T-cell (primary cell): ENCODE data around the gene AEBP2. TPM values are rescaled to one million over a fixed set of nuclear protein-coding genes. Genes with fewer than 3 reads are reported as not detected.
"Not testable (repeated sequence)": the region's sequence is repeated elsewhere in the genome, so short reads cannot be mapped to it uniquely, and the experiment has no call there.

Source experiments
- ATAC-seq, 4 experiments: fragments of 200-7000 bp in 3 of 4; fragments of 150-1000 bp in 1 of 4; cut with Tn5 transposase; replicated peaks in 1 of 4; 1 replicate in 3 of 4; 2 replicates in 1 of 4; pipeline ENCODE4 v1.10.0; 2021; ENCODE audit warnings: moderate library complexity in 3 of 4, mild to moderate bottlenecking in 2 of 4, moderate number of reproducible peaks in 1 of 4
- CTCF ChIA-PET, 2 donors: fragments of 300-600 bp; sonication (Branson Sonifier 250); formaldehyde crosslinking; loops; one replicate each; lab custom pipeline; 2022; ENCODE audit warnings: antibody characterized with exemption in 2 of 2; lab: Charles Lee
- POLR2A ChIA-PET, 2 donors: fragments of 300-600 bp; sonication (Branson Sonifier 250); formaldehyde crosslinking; loops; one replicate each; lab custom pipeline; 2022; ENCODE audit warnings: antibody characterized with exemption in 2 of 2; lab: Charles Lee
- DNase-seq, 35 experiments: peaks; one replicate each; pipeline versions ENCODE4 v3.0.0 to v3.0.0-alpha.2; 2013 to 2023
- H3K27ac ChIP-seq: one replicate; pipeline ENCODE4 v1.5.1; 2013; ENCODE audit warnings: low read length
- H3K27me3 ChIP-seq, 2 experiments: replicated peaks in 1 of 2; 1 replicate in 1 of 2; 2 replicates in 1 of 2; pipeline versions ENCODE4 v1.6.1 to v1.7.0; 2013; ENCODE audit warnings: low read length in 1 of 2, mixed read lengths in 1 of 2; ENCODE audit not compliant: control insufficient read depth in 2 of 2, insufficient read depth in 2 of 2; ENCODE audit errors: extremely low read depth in 1 of 2
- H3K36me3 ChIP-seq, 2 donors: 1 replicate in 1 of 2; 2 replicates in 1 of 2; pipeline versions ENCODE4 v1.6.1 to v1.7.0; 2013; ENCODE audit warnings: low read length in 1 of 2; ENCODE audit not compliant: control insufficient read depth in 2 of 2, insufficient read depth in 1 of 2; ENCODE audit errors: extremely low read depth in 1 of 2
- H3K4me1 ChIP-seq, 2 experiments: 1 replicate in 1 of 2; 2 replicates in 1 of 2; pipeline versions ENCODE4 v1.6.1 to v1.7.0; 2013; ENCODE audit warnings: low read length in 2 of 2, mixed read lengths in 1 of 2; ENCODE audit not compliant: insufficient read depth in 2 of 2, control insufficient read depth in 1 of 2; ENCODE audit errors: extremely low read depth in 1 of 2
- H3K4me3 ChIP-seq, 2 donors: 1 replicate in 1 of 2; 2 replicates in 1 of 2; pipeline versions ENCODE4 v1.5.1 to v1.7.0; 2013; ENCODE audit warnings: mild to moderate bottlenecking in 2 of 2, low read length in 1 of 2, moderate library complexity in 1 of 2; ENCODE audit not compliant: control insufficient read depth in 1 of 2; ENCODE audit errors: extremely low read depth in 1 of 2
- H3K9me3 ChIP-seq: 2 replicates; pipeline ENCODE4 v1.7.0; 2013
- H3K27ac Mint-ChIP-seq, 2 donors: one replicate each; pipeline ENCODE4 v1.8.0; 2020 to 2021; ENCODE audit warnings: mild to moderate bottlenecking in 2 of 2, mixed read lengths in 2 of 2
- H3K27me3 Mint-ChIP-seq, 2 donors: one replicate each; pipeline ENCODE4 v1.8.0; 2021 to 2022; ENCODE audit warnings: mixed read lengths in 2 of 2
- H3K36me3 Mint-ChIP-seq: one replicate; pipeline ENCODE4 v1.8.0; 2021; ENCODE audit warnings: mixed read lengths
- H3K4me1 Mint-ChIP-seq, 3 donors: one replicate each; pipeline ENCODE4 v1.8.0; 2020 to 2022; ENCODE audit warnings: mixed read lengths in 3 of 3, mild to moderate bottlenecking in 1 of 3
- H3K4me3 Mint-ChIP-seq, 3 donors: one replicate each; pipeline ENCODE4 v1.8.0; 2020 to 2022; ENCODE audit warnings: mild to moderate bottlenecking in 3 of 3, mixed read lengths in 3 of 3, moderate library complexity in 3 of 3
- H3K9me3 Mint-ChIP-seq, 3 donors: one replicate each; pipeline ENCODE4 v1.8.0; 2020 to 2022; ENCODE audit warnings: mixed read lengths in 3 of 3
- WGBS: methylation state at CpG from one replicate; pipeline ENCODE4 v1.1.5; 2013; ENCODE audit warnings: missing lambda C conversion rate; ENCODE audit not compliant: insufficient coverage; 5-methylcytosine and 5-hydroxymethylcytosine counted together
- total RNA-seq, 35 experiments: library from RNA in 6 of 35; stranded (reverse) in 6 of 35; fragments of 120-200 nt in 1 of 35; gene quantifications; one replicate each; pipeline versions ENCODE4 v1.2.1 to v1.2.4 and lab custom pipeline; 2013 to 2026

The AEBP2 gene
- total RNA-seq, 5 donors from 2014 or later (not counting 1 experiment from before 2014, with no cell fraction given): 43.4 to 71.5 (median 50.0) TPM

DNA sequence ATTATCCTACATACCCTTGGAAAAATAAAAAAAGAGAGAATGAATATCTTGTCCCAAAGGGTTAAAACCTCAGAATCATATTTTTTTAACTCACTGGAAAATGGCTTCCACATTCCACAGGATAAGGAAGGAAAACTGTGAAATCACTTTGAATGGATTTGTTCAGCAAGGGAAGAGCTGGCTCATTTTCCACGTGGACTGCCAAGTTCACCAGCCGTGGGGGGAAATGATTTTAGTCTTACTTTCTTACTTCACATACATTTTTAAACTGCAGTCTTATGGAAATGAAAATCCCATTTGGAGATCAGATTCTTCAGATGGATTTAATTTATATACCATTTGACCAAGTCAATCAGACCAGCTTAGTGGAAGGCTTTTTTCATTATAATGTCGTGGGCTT is 29.9 kb upstream of the AEBP2 start:
- no peak overlapping the region for H3K27ac Mint-ChIP-seq
- Histone ChIP-seq H3K9me3 (no peaks in the 10 kb centered on the region), H3K27ac (no peak overlapping the region), H3K36me3 (no peaks in the 10 kb centered on the region), H3K27me3 (no peaks in the 10 kb centered on the region), H3K4me3 (no peak overlapping the region), H3K4me1 (peaks cover 0 to 16% of the 10 kb centered on the region in 2 experiments)
- POLR2A ChIA-PET: no interaction called here
- DNase-seq (no peak), ATAC-seq (no peak)
- H3K27me3 Mint-ChIP-seq: no peaks in the 10 kb centered on the region
- H3K4me3 Mint-ChIP-seq: no peak overlapping the region
- CTCF ChIA-PET: no interaction called here
- H3K9me3 Mint-ChIP-seq: peaks cover 0 to 3% (median under 1%) of the 10 kb centered on the region in 3 donors
- H3K4me1 Mint-ChIP-seq: peaks cover 3 to 6% (median 4%) of the 10 kb centered on the region in 3 donors
- WGBS: no CpG with 5 or more reads among the region's 3 CpGs
- no peaks in the 10 kb centered on the region for H3K36me3 Mint-ChIP-seq

DNA sequence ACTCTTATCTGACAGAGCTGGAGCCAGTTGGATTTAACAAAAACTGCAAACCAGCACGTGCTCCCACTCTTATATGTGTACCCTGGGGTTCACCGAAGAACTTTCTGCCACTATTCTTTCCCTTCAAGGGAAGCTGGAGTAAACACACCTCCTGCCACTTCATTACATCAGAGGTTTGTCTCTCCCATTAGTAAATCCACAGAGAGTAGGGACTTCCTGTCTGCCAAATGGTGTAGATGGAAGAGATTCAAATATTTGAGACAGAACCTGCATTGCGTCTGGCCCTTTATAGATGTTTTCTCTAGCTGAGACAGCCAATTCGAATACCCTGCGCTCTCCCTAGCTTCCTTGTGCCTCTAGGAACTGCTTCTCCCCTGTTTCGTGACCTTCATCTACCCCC is 29.1 kb upstream of the AEBP2 start:
- Histone ChIP-seq H3K4me3 (no peak overlapping the region), H3K36me3 (no peaks in the 10 kb centered on the region), H3K27me3 (no peaks in the 10 kb centered on the region), H3K9me3 (no peaks in the 10 kb centered on the region), H3K27ac (no peak overlapping the region), H3K4me1 (peaks cover 0 to 8% of the 10 kb centered on the region in 2 experiments)
- H3K4me3 Mint-ChIP-seq: no peak overlapping the region
- ATAC-seq: no peak
- H3K4me1 Mint-ChIP-seq: peaks cover 0 to 3% (median 0%) of the 10 kb centered on the region in 3 donors
- no peaks in the 10 kb centered on the region for H3K27me3 Mint-ChIP-seq
- no peak for DNase-seq
- no peak overlapping the region for H3K27ac Mint-ChIP-seq
- no peaks in the 10 kb centered on the region for H3K9me3 Mint-ChIP-seq
- ChIA-PET POLR2A (no interaction called here), CTCF (no interaction called here)
- H3K36me3 Mint-ChIP-seq: no peaks in the 10 kb centered on the region
- WGBS: 60% methylated on average over 1 of the region's 6 CpGs

DNA sequence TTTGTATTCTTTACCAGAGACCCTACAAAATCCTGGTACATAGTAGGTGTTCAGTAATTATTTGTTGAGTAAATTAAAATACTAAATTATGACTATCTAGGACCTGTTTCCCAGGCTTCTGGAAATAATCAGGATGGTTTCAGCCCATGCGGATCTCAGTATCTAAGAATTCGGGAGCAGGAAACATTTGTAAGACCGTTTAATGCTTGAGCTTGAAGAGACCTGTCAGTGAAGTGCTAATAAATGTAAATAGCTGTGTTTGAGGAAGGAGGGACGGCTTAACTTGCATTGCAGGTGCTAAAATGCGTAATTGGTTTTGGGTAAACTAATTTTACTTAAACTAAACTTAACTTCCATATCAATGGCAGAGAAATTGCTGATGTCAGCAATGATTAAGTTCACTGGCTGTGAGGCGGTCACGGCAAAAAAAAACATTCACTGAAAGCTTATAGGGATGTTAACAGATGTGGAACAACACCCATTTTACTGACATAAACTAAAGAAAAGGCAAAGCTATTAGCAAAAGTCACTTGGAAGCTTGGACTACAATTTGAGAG is 28.6 kb upstream of the AEBP2 start:
- POLR2A ChIA-PET: no interaction called here
- Histone ChIP-seq H3K4me1 (peaks cover 0 to 4% of the 10 kb centered on the region in 2 experiments), H3K4me3 (no peak overlapping the region), H3K27ac (no peak overlapping the region), H3K36me3 (no peaks in the 10 kb centered on the region), H3K27me3 (no peaks in the 10 kb centered on the region), H3K9me3 (no peaks in the 10 kb centered on the region)
- ATAC-seq (no peak), DNase-seq (no peak)
- no peak overlapping the region for H3K4me3 Mint-ChIP-seq
- no peak overlapping the region for H3K27ac Mint-ChIP-seq
- no peaks in the 10 kb centered on the region for H3K36me3 Mint-ChIP-seq
- H3K4me1 Mint-ChIP-seq: no peaks in the 10 kb centered on the region
- WGBS: 50% methylated on average over 2 of the region's 7 CpGs
- CTCF ChIA-PET: no interaction called here
- no peaks in the 10 kb centered on the region for H3K27me3 Mint-ChIP-seq
- H3K9me3 Mint-ChIP-seq: no peaks in the 10 kb centered on the region

DNA sequence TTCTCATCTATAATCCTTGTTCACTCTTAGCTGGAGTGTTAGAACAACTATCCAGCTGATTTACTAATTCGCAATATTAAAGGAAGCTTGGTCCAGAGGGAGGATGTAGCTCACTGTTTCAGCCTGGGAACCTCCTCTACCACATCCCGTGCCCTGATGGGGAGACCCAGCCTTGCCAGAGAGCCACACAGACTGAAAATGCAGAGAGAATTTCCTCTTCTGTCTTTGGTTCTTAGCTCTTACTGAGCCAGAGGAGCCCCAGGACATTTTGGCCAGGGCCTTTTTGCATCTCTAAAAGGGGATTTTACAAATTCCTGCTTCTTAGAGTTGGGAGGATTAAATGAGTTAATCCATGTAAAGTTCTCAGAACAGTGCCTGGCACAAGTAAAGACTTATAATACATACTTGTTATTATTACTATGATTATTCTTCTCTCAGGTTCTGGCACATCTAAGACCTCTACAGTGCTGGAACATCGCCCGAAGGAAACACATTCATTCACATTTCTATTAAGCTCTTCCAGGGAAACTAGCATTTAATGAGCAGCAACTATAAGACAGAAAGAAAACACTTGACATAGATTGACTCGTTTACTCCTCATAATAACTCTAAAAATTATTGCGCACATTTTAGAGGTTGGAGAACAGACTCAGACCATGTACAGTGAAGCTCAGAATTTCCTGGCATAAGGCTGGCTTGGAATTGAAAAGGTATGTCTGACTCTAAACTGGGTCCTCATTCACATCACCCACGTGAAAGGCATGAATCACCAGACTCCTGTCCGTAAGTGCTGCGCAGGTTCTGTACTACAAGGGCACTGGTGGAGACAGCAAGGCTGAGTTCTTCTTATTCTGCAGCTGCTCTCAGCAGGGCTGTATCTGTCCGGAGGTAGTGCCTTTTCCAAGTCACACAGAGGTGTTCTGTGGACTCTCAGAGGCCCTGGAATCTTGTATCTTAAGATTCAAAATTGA is 27.8 kb upstream of the AEBP2 start:
- CTCF ChIA-PET: no interaction called here
- no peaks in the 10 kb centered on the region for H3K27me3 ChIP-seq
- Mint-ChIP-seq H3K27ac (no peak overlapping the region), H3K4me1 (no peaks in the 10 kb centered on the region), H3K9me3 (no peaks in the 10 kb centered on the region), H3K36me3 (no peaks in the 10 kb centered on the region), H3K27me3 (no peaks in the 10 kb centered on the region), H3K4me3 (no peak overlapping the region)
- H3K4me3 ChIP-seq: no peak overlapping the region
- no peaks in the 10 kb centered on the region for H3K4me1 ChIP-seq
- WGBS: 84% methylated on average over 3 of the region's 10 CpGs
- H3K27ac ChIP-seq: no peak overlapping the region
- no peak for ATAC-seq
- DNase-seq: no peak
- H3K36me3 ChIP-seq: no peaks in the 10 kb centered on the region
- no peaks in the 10 kb centered on the region for H3K9me3 ChIP-seq
- POLR2A ChIA-PET: interaction anchor here in 1 of 2 donors (0.8 kb wide), 1 partner anchor 8 kb away, joined by 3 read pairs; no protein-coding TSS in a partner anchor

DNA sequence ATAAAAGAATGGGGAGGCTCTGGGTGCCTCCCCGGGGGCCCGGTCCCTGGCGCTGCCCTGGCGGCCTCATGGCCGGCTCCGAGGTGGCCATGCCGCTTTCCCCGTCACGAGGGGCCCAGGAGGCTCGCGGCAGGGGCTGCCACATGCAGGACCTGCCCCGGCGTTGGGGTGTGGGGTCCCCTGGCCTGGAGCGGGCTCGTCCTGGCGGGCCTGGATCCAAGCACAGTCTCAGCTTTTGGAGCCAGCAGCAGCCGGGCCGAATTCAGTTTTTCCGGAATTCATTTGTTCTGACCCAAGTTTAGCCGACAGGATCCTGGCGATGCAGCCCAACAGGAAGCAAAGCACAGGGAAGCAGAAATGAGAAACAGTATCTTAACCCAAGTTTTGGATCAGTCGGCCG is 26.4 kb upstream of the AEBP2 start:
- no peak overlapping the region for H3K27ac Mint-ChIP-seq
- no peaks in the 10 kb centered on the region for H3K27me3 Mint-ChIP-seq
- no peaks in the 10 kb centered on the region for H3K9me3 Mint-ChIP-seq
- H3K36me3 Mint-ChIP-seq: no peaks in the 10 kb centered on the region
- H3K4me3 Mint-ChIP-seq: no peak overlapping the region
- H3K4me3 ChIP-seq: no peak overlapping the region
- WGBS: 93% methylated on average over 21 of the region's 23 CpGs
- no peak overlapping the region for H3K27ac ChIP-seq
- no peaks in the 10 kb centered on the region for H3K4me1 ChIP-seq
- ChIA-PET CTCF (no interaction called here), POLR2A (no interaction called here)
- ATAC-seq (no peak), DNase-seq (no peak)
- no peaks in the 10 kb centered on the region for H3K4me1 Mint-ChIP-seq
- no peaks in the 10 kb centered on the region for H3K36me3 ChIP-seq
- no peaks in the 10 kb centered on the region for H3K27me3 ChIP-seq
- H3K9me3 ChIP-seq: no peaks in the 10 kb centered on the region

DNA sequence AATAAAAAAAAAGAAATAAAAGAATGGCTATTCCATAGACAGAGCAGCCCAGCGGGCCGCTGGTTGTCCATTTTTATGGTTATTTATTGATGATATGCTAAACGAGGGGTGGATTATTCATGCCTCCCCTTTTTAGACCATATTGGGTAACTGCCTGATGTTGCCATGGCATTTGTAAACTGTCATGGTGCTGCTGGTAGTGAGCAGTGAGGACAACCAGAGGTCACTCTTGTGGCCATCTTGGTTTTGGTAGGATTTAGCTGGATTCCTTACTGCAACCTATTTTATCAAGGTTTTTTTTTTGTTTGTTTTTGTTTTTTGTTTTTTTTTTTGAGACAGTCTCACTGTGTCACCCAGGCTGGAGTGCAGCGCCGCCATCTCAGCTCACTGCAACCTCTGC is 25.7 kb upstream of the AEBP2 start:
- CTCF ChIA-PET, H3K4me1 ChIP-seq, H3K27me3 ChIP-seq, H3K27ac ChIP-seq, H3K36me3 Mint-ChIP-seq, H3K4me1 Mint-ChIP-seq, H3K27me3 Mint-ChIP-seq, H3K36me3 ChIP-seq, H3K9me3 Mint-ChIP-seq, H3K4me3 ChIP-seq, H3K4me3 Mint-ChIP-seq, H3K27ac Mint-ChIP-seq, H3K9me3 ChIP-seq, DNase-seq, ATAC-seq: not testable (repeated sequence)
- 90% methylated on average over 2 of the region's 5 CpGs for WGBS
- POLR2A ChIA-PET: interaction anchor here in 1 of 2 donors (0.7 kb wide), 1 partner anchor 321 kb away, joined by 3 read pairs; no protein-coding TSS in a partner anchor
